WTC11 (cell line): Measurements from ENCODE around the gene CHD6. TPM values are rescaled to one million over a fixed set of nuclear protein-coding genes. Genes with fewer than 3 reads are reported as not detected.
A peak's percentile ranks its signal among the peaks of the same experiment; 100 is the strongest.

Experiments used
- ATAC-seq: fragments of 200-7000 bp; cut with Tn5 transposase; 2 replicates; pipeline ENCODE4 v1.10.0; 2021; ENCODE audit warnings: mild to moderate bottlenecking, moderate library complexity
- CTCF ChIA-PET: fragments of 300-600 bp; sonication (Branson Sonifier 250); formaldehyde crosslinking; loops from one replicate; lab custom pipeline; 2021; ENCODE audit warnings: antibody characterized with exemption; lab: Charles Lee
- POLR2A ChIA-PET: fragments of 350-600 bp; sonication (Branson Sonifier 250); formaldehyde crosslinking; loops from one replicate; lab custom pipeline; 2021; ENCODE audit warnings: antibody characterized with exemption; lab: Charles Lee
- DNase-seq: peaks from one replicate; pipeline ENCODE4 v3.0.0; 2021; ENCODE audit warnings: low spot score
- H3K27ac Mint-ChIP-seq: 2 replicates; pipeline ENCODE4 v1.8.0; 2021; ENCODE audit warnings: mixed read lengths
- H3K27me3 Mint-ChIP-seq: 2 replicates; pipeline ENCODE4 v1.8.0; 2021; ENCODE audit warnings: low read depth, mild to moderate bottlenecking, moderate library complexity, mixed read lengths
- H3K36me3 Mint-ChIP-seq: 2 replicates; pipeline ENCODE4 v1.8.0; 2021; ENCODE audit warnings: mixed read lengths
- H3K4me1 Mint-ChIP-seq: 2 replicates; pipeline ENCODE4 v1.8.0; 2022; ENCODE audit warnings: mixed read lengths
- H3K4me3 Mint-ChIP-seq: 2 replicates; pipeline ENCODE4 v1.8.0; 2021; ENCODE audit warnings: mild to moderate bottlenecking, moderate library complexity, mixed read lengths
- H3K9me3 Mint-ChIP-seq: 2 replicates; pipeline ENCODE4 v1.8.0; 2021; ENCODE audit warnings: mixed read lengths
- ATF3 ChIP-seq: sonication (generic); formaldehyde crosslinking; conservative IDR thresholded peaks from 2 replicates; pipeline ENCODE4 v1.8.1; 2022; ENCODE audit warnings: mild to moderate bottlenecking, missing genetic modification reagents
- NFYB ChIP-seq: sonication (generic); formaldehyde crosslinking; conservative IDR thresholded peaks from 2 replicates; pipeline ENCODE4 v1.8.0; 2022; ENCODE audit warnings: low read depth, missing genetic modification reagents
- NR1H2 ChIP-seq: sonication (generic); formaldehyde crosslinking; IDR thresholded peaks from 2 replicates; pipeline ENCODE4 v1.9.0; 2021; ENCODE audit warnings: mild to moderate bottlenecking, moderate library complexity, missing genetic modification reagents
- NR2C2 ChIP-seq: sonication (generic); formaldehyde crosslinking; IDR thresholded peaks from 2 replicates; pipeline ENCODE4 v1.8.0; 2022; ENCODE audit warnings: mild to moderate bottlenecking, missing genetic modification reagents
- PRRX2 ChIP-seq: fragments of 250-450 bp; sonication (Bioruptor Pico); IDR thresholded peaks from 2 replicates; pipeline ENCODE4 v1.8.0; 2021; ENCODE audit warnings: mild to moderate bottlenecking
- ZNF232 ChIP-seq: sonication (generic); formaldehyde crosslinking; IDR thresholded peaks from 2 replicates; pipeline ENCODE4 v1.8.0; 2022; ENCODE audit warnings: mild to moderate bottlenecking, missing genetic modification reagents
- ZNF281 ChIP-seq: sonication (generic); formaldehyde crosslinking; IDR thresholded peaks from 2 replicates; pipeline ENCODE4 v1.8.0; 2023; ENCODE audit warnings: mild to moderate bottlenecking, missing genetic modification reagents
- ZNF425 ChIP-seq: fragments of 250-450 bp; sonication (Bioruptor Pico); conservative IDR thresholded peaks from 2 replicates; pipeline ENCODE4 v1.9.0; 2021; ENCODE audit warnings: mild to moderate bottlenecking
- ZNF671 ChIP-seq: fragments of 250-450 bp; sonication (Bioruptor Pico); IDR thresholded peaks from 2 replicates; pipeline ENCODE4 v1.8.0; 2021; ENCODE audit warnings: mild to moderate bottlenecking
- total RNA-seq: library from RNA; stranded (reverse); gene quantifications from 3 replicates; pipeline ENCODE4 v1.2.3, GENCODE V29; 2021
- TF ChIP-seq, protein P1 (sequence below): sonication (generic); formaldehyde crosslinking; IDR thresholded peaks from 2 replicates; pipeline ENCODE4 v1.8.1; 2023; ENCODE audit warnings: mild to moderate bottlenecking, moderate library complexity, missing genetic modification reagents
- TF ChIP-seq, protein P2 (sequence below): sonication (generic); formaldehyde crosslinking; IDR thresholded peaks from 2 replicates; pipeline ENCODE4 v1.8.1; 2022; ENCODE audit warnings: low read depth, mild to moderate bottlenecking, moderate library complexity, missing genetic modification reagents, borderline replicate concordance
- TF ChIP-seq, protein P3 (sequence below): sonication (generic); formaldehyde crosslinking; IDR thresholded peaks from 2 replicates; pipeline ENCODE4 v1.8.0; 2022; ENCODE audit warnings: missing genetic modification reagents
- TF ChIP-seq, protein P4 (sequence below): sonication (generic); formaldehyde crosslinking; IDR thresholded peaks from 2 replicates; pipeline ENCODE4 v1.8.0; 2023; ENCODE audit warnings: missing genetic modification reagents
- TF ChIP-seq, protein P5 (sequence below): fragments of 250-450 bp; sonication (Bioruptor Pico); IDR thresholded peaks from 2 replicates; pipeline ENCODE4 v1.9.0; 2021; ENCODE audit warnings: moderate library complexity, mild to moderate bottlenecking, inconsistent platforms, borderline replicate concordance

The CHD6 gene
- total RNA-seq, 1 experiment from 2014 or later: 52.1 TPM

GRCh38 chr20:41524980-41525613 lies 93.1 kb downstream of the CHD6 start:
- Mint-ChIP-seq H3K4me1 (peaks cover 12% of the 10 kb centered on the region; the same call in 1 of the 2 replicates), H3K36me3 (peaks cover 6% of the 10 kb centered on the region; the same call in 1 of the 2 replicates), H3K9me3 (no peaks in the 10 kb centered on the region), H3K27ac (peak overlapping the region; percentile 55), H3K27me3 (no peaks in the 10 kb centered on the region), H3K4me3 (no peak overlapping the region)
- ATAC-seq (peak; percentile 44), DNase-seq (no peak)
- ChIA-PET POLR2A (no interaction called here), CTCF (interaction anchor here (0.5 kb wide), 1 partner anchor 1451 kb away, joined by 3 read pairs; no protein-coding TSS in a partner anchor)
- TF ChIP-seq ZNF425 (no peak), PRRX2 (CRISPR knock-in tag) (no peak), ATF3 (no peak), ZNF232 (no peak), ZNF281 (no peak), NR1H2 (CRISPR knock-in tag) (no peak), NFYB (CRISPR knock-in tag) (no peak), NR2C2 (CRISPR knock-in tag) (no peak), ZNF671 (CRISPR knock-in tag) (no peak)
- TF ChIP-seq, protein P1, sequence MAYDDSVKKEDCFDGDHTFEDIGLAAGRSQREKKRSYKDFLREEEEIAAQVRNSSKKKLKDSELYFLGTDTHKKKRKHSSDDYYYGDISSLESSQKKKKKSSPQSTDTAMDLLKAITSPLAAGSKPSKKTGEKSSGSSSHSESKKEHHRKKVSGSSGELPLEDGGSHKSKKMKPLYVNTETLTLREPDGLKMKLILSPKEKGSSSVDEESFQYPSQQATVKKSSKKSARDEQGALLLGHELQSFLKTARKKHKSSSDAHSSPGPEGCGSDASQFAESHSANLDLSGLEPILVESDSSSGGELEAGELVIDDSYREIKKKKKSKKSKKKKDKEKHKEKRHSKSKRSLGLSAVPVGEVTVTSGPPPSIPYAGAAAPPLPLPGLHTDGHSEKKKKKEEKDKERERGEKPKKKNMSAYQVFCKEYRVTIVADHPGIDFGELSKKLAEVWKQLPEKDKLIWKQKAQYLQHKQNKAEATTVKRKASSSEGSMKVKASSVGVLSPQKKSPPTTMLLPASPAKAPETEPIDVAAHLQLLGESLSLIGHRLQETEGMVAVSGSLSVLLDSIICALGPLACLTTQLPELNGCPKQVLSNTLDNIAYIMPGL (CRISPR knock-in tag): no peak
- TF ChIP-seq, protein P2, sequence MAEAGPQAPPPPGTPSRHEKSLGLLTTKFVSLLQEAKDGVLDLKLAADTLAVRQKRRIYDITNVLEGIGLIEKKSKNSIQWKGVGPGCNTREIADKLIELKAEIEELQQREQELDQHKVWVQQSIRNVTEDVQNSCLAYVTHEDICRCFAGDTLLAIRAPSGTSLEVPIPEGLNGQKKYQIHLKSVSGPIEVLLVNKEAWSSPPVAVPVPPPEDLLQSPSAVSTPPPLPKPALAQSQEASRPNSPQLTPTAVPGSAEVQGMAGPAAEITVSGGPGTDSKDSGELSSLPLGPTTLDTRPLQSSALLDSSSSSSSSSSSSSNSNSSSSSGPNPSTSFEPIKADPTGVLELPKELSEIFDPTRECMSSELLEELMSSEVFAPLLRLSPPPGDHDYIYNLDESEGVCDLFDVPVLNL (CRISPR knock-in tag): no peak
- TF ChIP-seq, protein P3, sequence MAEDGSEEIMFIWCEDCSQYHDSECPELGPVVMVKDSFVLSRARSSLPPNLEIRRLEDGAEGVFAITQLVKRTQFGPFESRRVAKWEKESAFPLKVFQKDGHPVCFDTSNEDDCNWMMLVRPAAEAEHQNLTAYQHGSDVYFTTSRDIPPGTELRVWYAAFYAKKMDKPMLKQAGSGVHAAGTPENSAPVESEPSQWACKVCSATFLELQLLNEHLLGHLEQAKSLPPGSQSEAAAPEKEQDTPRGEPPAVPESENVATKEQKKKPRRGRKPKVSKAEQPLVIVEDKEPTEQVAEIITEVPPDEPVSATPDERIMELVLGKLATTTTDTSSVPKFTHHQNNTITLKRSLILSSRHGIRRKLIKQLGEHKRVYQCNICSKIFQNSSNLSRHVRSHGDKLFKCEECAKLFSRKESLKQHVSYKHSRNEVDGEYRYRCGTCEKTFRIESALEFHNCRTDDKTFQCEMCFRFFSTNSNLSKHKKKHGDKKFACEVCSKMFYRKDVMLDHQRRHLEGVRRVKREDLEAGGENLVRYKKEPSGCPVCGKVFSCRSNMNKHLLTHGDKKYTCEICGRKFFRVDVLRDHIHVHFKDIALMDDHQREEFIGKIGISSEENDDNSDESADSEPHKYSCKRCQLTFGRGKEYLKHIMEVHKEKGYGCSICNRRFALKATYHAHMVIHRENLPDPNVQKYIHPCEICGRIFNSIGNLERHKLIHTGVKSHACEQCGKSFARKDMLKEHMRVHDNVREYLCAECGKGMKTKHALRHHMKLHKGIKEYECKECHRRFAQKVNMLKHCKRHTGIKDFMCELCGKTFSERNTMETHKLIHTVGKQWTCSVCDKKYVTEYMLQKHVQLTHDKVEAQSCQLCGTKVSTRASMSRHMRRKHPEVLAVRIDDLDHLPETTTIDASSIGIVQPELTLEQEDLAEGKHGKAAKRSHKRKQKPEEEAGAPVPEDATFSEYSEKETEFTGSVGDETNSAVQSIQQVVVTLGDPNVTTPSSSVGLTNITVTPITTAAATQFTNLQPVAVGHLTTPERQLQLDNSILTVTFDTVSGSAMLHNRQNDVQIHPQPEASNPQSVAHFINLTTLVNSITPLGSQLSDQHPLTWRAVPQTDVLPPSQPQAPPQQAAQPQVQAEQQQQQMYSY: no peak
- TF ChIP-seq, protein P4, sequence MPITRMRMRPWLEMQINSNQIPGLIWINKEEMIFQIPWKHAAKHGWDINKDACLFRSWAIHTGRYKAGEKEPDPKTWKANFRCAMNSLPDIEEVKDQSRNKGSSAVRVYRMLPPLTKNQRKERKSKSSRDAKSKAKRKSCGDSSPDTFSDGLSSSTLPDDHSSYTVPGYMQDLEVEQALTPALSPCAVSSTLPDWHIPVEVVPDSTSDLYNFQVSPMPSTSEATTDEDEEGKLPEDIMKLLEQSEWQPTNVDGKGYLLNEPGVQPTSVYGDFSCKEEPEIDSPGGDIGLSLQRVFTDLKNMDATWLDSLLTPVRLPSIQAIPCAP (CRISPR knock-in tag): no peak
- TF ChIP-seq, protein P5, sequence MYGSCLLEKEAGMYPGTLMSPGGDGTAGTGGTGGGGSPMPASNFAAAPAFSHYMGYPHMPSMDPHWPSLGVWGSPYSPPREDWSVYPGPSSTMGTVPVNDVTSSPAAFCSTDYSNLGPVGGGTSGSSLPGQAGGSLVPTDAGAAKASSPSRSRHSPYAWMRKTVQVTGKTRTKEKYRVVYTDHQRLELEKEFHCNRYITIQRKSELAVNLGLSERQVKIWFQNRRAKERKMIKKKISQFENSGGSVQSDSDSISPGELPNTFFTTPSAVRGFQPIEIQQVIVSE: no peak
